Measurements from ENCODE around the gene PKMYT1. TPM values are rescaled to one million over a fixed set of nuclear protein-coding genes. Genes with fewer than 3 reads are reported as not detected.

PKMYT1 gene
- total and polyA plus RNA-seq, 9 of the 15 experiments (the other 6 are each of a cell fraction or from before 2014, with no cell fraction given): 8.7 to 201 (median 37.8) TPM

- TF ChIP-seq, protein P1, sequence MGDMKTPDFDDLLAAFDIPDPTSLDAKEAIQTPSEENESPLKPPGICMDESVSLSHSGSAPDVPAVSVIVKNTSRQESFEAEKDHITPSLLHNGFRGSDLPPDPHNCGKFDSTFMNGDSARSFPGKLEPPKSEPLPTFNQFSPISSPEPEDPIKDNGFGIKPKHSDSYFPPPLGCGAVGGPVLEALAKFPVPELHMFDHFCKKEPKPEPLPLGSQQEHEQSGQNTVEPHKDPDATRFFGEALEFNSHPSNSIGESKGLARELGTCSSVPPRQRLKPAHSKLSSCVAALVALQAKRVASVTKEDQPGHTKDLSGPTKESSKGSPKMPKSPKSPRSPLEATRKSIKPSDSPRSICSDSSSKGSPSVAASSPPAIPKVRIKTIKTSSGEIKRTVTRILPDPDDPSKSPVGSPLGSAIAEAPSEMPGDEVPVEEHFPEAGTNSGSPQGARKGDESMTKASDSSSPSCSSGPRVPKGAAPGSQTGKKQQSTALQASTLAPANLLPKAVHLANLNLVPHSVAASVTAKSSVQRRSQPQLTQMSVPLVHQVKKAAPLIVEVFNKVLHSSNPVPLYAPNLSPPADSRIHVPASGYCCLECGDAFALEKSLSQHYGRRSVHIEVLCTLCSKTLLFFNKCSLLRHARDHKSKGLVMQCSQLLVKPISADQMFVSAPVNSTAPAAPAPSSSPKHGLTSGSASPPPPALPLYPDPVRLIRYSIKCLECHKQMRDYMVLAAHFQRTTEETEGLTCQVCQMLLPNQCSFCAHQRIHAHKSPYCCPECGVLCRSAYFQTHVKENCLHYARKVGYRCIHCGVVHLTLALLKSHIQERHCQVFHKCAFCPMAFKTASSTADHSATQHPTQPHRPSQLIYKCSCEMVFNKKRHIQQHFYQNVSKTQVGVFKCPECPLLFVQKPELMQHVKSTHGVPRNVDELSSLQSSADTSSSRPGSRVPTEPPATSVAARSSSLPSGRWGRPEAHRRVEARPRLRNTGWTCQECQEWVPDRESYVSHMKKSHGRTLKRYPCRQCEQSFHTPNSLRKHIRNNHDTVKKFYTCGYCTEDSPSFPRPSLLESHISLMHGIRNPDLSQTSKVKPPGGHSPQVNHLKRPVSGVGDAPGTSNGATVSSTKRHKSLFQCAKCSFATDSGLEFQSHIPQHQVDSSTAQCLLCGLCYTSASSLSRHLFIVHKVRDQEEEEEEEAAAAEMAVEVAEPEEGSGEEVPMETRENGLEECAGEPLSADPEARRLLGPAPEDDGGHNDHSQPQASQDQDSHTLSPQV (IDR thresholded peaks at IDR 0.05): peak; percentile 68
- TF ChIP-seq ZNF140 (CRISPR knock-in tag; IDR thresholded peaks at IDR 0.05) (no peak), NR1H2 (CRISPR knock-in tag; IDR thresholded peaks at IDR 0.05) (no peak), EZH2 (IDR thresholded peaks at IDR 0.05; ENCODE audit: borderline replicate concordance, low read depth, low read length) (no peak), MLLT1 (IDR thresholded peaks at IDR 0.05) (peak in 1 of 2 experiments; percentile 62; a peak in 1 of 4 replicates), ZNF165 (CRISPR knock-in tag; IDR thresholded peaks at IDR 0.05; ENCODE audit: borderline replicate concordance) (no peak), KAT8 (IDR thresholded peaks at IDR 0.05; ENCODE audit: low read depth) (no peak), PURB (CRISPR knock-in tag; IDR thresholded peaks at IDR 0.05; ENCODE audit: low read depth) (no peak), ZBTB40 (IDR thresholded peaks at IDR 0.05) (0 out of 2 replicates have a peak, but pooled peaks have one; percentile 19), ZBTB40 (CRISPR knock-in tag; IDR thresholded peaks at IDR 0.05) (no peak)
- TF ChIP-seq, protein P2, sequence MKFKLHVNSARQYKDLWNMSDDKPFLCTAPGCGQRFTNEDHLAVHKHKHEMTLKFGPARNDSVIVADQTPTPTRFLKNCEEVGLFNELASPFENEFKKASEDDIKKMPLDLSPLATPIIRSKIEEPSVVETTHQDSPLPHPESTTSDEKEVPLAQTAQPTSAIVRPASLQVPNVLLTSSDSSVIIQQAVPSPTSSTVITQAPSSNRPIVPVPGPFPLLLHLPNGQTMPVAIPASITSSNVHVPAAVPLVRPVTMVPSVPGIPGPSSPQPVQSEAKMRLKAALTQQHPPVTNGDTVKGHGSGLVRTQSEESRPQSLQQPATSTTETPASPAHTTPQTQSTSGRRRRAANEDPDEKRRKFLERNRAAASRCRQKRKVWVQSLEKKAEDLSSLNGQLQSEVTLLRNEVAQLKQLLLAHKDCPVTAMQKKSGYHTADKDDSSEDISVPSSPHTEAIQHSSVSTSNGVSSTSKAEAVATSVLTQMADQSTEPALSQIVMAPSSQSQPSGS (CRISPR knock-in tag; IDR thresholded peaks at IDR 0.05): no peak; the same call in 1 of the 2 replicates
Observed at GRCh38 chr16:2981177-2981898, 1.1 kb upstream of the PKMYT1 start (continued).
